AG20443 (cell line): Measurements from ENCODE around the gene UPP2.

Experiments
- DNase-seq: peaks from one replicate; pipeline ENCODE4 v3.0.0; 2012; ENCODE audit warnings: low spot score, mixed read lengths

Gene UPP2

GRCh38 chr2:158101384-158101926, at the start of gene UPP2:
Gene UPP2 (plus strand): TSS chr2:158101876. CDS start chr2:158102064, 188 bp downstream.
- DNase-seq = no peak

GRCh38 chr2:158052761-158053160, 48.9 kb upstream of the UPP2 start:
- no peak for DNase-seq

- no peak for DNase-seq
Observed at GRCh38 chr2:158056875-158057274, 44.8 kb upstream of the UPP2 start.

- no peak for DNase-seq
Observed at GRCh38 chr2:158060160-158060834, 41.4 kb upstream of the UPP2 start.

DNA sequence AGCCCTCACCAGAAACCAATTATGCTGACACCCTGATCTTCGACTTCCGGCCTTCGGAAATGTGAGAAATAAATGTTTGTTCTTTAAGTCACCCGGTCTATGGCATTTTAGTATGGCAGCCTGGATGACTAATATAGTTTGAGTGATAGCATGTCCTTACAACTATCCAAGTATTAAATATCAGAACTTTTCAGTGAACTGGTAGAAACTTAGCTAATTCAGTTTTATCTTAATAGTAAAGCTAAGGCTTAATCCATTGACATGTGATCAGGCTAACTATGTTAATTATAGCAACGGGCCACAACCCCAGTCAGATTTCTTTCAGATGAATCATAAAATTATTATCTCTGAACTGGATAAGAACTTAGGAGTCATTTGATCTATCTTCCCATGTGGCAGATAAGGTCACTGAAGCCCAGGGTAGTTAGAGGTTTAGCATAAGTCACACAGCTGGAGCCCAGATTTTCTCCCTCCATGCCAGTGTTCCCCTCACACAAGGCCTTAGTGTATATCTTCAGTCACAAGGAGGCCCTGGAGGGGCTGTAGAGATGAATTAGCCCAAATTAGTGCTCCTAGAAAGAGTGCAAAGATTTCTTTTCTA, 40.7 kb upstream of the UPP2 start:
- no peak for DNase-seq

DNA sequence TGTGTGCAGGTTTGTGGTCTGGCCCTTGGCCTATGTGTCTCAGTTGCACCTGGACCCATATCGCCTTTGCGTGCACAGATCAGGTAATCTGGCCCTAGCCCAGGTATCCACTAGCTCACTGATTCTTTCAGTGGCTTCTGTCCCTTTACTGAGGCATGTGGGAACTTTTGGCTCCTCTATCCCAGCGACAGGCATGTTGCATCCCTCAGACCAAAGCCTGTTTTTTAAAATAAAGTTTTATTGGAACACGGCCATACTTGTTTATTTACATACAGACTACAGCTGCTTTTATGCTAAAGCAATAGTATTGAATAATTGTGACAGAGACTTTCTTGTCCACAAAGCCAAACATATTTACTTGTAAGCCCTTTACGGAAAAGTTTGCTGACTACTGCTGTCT, 39.9 kb upstream of the UPP2 start:
- DNase-seq = no peak

GRCh38 chr2:158066046-158066713, 35.5 kb upstream of the UPP2 start:
- DNase-seq = no peak

- DNase-seq = no peak
Observed at GRCh38 chr2:158071018-158071417, 30.7 kb upstream of the UPP2 start.

DNA sequence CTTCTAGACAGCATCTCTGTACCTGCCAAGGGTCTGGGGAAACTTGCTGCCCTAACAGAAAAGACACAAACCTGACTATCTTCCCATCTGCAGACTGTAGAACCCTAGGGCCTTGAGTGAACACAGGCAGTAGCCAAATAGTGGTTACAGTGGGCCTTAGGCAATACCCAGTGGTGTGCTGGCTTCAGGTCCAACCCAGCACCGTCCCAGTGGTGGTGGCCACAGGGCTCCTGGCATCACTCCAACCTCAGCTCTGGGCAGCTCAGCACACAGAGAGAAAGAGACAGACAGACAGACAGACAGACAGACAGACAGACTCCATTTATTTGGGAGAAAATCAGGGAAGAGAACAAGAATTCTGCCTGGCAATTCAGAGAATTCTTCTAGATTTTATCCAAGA, 29.3 kb upstream of the UPP2 start:
- no peak for DNase-seq

GRCh38 chr2:158079672-158080071, 22.0 kb upstream of the UPP2 start:
- no peak for DNase-seq

DNA sequence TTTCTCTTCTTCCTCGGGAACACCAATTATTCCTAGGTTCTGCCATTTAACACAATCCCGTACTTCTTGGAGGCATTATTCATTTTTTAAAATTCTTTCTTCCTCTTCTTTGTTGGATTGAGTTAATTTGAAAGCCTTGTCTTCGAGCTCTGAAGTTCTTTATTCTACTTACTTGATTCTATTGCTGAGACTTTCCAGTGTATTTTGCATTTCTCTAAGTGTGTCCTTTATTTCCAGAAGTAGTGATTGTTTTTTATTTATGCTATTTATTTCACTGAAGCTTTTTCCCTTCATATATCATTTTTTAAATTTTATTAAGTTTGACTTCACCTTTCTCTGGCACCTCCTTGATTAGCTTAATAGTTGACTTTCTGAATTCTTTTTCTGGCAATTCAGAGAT, 13.6 kb upstream of the UPP2 start:
- DNase-seq = no peak

- no peak for DNase-seq
Observed at GRCh38 chr2:158089322-158089721, 12.4 kb upstream of the UPP2 start.

DNA sequence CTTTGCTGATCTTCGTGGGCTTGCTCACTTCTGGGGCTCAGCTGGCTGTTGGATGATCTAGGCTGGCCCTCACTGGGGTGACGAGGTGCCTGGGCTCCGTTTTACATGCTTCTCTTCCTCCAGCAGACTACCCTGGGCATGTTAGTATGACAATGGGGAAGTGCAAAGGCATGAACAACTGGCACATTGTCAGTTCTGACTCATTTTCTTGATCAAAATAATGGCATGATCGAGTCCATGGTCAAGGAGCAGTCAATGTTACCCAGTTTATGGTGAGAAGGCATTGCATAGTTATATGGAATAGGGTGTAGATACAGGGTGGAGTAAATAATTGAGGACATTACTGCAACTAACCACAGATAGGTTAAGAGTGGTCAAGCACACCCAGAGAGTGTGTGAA, 10.0 kb upstream of the UPP2 start:
- DNase-seq = no peak

DNA sequence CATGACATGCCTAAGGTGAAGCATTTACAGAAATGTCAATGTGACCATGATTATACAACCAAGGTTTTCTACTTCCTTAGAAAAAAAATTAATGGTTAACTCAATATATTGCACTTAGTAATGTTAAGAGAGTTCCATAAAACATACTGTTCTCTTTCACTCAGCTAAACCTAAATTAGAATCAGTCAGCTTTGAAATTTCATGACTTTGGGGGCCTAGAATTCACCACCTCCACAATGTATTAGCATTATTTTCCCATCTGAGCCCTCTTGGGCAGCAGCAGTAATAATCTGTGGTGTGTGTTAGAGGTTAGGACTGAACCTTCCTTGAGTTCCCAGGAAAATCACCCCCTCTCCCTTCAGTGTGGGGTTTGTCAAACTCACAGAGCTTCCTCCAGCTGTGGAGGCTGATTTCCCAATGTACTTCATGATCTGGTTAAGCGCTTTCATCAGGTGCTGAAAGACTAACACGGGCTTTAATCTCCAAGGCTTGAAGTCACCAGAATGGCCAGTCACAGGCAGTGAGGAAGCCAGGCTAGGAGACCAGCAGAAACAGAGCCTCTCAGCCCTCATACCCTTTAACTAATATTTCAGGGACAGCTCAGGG, 7.1 kb upstream of the UPP2 start:
- no peak for DNase-seq

DNA sequence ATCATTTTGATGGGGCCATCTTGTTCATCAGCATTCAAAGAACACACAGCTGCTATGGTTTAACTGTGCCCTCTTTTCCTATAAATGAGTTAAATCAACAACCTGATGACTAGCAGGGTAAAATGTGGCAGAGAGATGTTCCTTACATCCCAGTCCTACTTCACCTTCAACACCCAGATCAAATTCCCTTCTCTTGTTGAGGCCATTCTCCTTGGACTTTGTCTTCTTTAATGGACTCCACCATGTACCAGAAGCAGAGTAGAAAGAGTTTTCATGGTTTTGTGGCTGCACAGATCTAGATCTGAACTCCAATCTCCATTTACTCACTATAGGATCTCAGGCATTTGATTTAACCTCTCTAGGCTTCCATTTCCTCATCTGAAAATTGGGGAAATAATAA, 6.4 kb upstream of the UPP2 start:
- DNase-seq = no peak

GRCh38 chr2:158095912-158096311, 5.8 kb upstream of the UPP2 start:
- no peak for DNase-seq

- no peak for DNase-seq
Observed at GRCh38 chr2:158097481-158097880, 4.2 kb upstream of the UPP2 start.

DNA sequence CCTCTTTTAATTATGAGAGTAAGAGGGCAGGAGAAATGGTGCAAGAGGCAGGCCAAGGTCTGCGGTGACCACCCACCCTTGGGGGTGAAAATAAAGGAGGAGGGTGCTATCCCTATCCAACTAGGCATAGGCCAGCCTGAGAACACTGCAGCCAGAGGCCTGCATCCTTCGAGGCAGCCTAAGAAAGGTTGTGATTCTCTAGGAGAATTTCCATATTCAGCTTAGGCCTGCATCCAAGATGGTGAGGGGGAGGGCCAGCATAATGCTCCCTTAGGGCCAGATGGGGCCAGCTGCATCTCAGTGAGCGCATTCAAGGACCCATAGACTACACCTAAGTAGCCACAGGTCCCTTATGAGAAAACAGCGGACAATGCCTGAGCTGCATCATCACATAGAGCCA, 3.5 kb upstream of the UPP2 start:
- DNase-seq = no peak

- DNase-seq = no peak
Observed at GRCh38 chr2:158099716-158100115, 2.0 kb upstream of the UPP2 start.

DNA sequence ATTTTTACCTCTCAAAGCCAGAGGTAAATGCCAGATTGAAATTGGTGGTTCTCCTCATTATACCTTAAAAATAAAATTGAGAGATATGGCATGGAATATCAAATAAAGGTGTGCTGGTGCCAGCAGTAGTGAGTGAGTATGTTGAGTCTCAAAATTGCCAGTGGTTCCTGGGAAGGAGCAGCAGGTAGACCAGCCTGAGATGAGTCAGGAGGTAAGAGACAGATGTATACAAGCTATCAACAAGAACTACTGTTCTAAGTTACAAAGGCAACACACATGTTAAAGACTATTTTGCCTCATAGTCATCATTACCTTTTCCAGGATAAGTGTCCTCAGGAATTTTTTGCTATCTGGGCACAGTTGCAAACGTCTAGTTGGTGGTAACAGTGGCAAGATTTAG, 1.3 kb upstream of the UPP2 start:
- no peak for DNase-seq

GRCh38 chr2:158102446-158102845, 770 bp downstream of the UPP2 start:
- no peak for DNase-seq

DNA sequence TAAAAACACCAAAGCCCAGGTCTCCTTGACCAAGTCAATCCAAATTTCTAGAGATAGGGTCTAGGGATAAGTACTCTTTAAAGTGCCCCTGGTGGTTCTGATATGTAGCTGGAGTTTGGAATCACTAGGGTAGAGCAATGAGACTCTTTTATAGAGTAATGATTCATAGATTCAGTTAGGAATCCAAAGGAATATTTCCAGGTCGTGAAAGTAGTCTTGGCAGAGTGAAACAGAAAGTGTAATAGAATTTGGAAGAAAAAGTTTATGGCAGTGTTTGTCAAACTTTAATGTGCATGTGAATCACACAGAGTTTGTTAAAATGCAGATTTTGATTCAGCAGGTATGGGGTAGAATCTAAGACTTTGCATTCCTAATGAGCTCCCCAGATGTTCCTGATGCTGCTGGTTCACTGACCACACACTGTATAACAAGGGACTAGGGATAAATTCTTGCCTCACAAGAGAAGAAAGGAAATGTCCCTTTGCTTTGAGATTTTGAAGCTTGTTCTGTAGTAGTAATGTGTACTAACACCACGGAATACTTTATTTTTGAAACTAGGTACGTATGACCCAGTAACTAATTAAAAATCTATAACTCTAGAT, 1.8 kb downstream of the UPP2 start:
- DNase-seq = no peak

- DNase-seq = no peak
Observed at GRCh38 chr2:158104903-158105302, 3.2 kb downstream of the UPP2 start.
